ENCODE results near the gene JADE3. TPM values are rescaled to one million over a fixed set of nuclear protein-coding genes. Genes with fewer than 3 reads are reported as not detected.
A peak's percentile ranks its signal among the peaks of the same experiment; 100 is the strongest.
"Not testable (repeated sequence)": the region's sequence is repeated elsewhere in the genome, so short reads cannot be mapped to it uniquely, and the experiment has no call there.

The JADE3 gene
- total and polyA plus RNA-seq, 2 experiments from 2014 or later = 4.5 to 15.3 TPM

DNA sequence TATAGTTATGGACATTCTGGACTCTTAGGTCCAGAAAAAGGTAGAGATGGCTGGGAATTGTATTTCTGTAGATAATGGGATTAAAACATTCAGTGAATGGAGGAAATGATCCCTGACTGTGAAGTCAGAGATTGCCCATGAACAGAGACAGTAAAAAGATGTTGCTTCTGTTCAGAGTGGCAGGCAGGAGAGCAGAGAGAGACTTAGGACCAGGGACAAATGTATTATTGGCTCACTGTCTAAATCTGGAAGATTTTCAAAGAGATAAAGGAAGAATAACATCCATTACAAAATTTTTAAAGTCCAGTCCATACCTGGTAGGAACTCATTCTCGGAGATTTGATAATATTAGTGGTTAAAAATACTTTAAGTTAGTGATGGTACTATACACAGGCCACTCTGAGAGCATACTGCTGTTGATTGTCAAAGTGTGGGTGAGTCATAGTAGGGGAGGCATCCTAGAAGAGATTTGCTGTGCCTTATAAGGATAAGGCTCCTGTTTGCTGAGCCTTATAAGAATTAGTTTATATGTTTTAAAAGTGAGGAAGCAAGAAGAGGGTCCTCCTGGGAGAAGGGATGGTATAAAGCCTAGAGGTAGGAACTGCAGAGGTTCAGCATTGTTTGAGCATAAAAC is 53.0 kb downstream of the JADE3 start:
- peaks cover 61% of the 10 kb centered on the region for H3K4me1 Mint-ChIP-seq
- peaks cover 4% of the 10 kb centered on the region for H3K27me3 Mint-ChIP-seq (ENCODE audit: insufficient read depth, low read depth, poor library complexity)
- no peak overlapping the region for H3K4me3 ChIP-seq
- no peak for DNase-seq (ENCODE audit: low spot score)
- H3K27ac Mint-ChIP-seq = no peak overlapping the region
- peaks cover 21% of the 10 kb centered on the region for H3K4me1 ChIP-seq (ENCODE audit: insufficient read depth)
- no peaks in the 10 kb centered on the region for H3K9me3 Mint-ChIP-seq
- H3K27me3 ChIP-seq (ENCODE audit: insufficient read depth) = no peaks in the 10 kb centered on the region
- TF ChIP-seq STAT1 (IDR thresholded peaks at IDR 0.05; ENCODE audit: unreplicated experiment) (no peak), NANOG (IDR thresholded peaks at IDR 0.05; ENCODE audit: borderline replicate concordance) (no peak), CREB1 (CRISPR knock-in tag; IDR thresholded peaks at IDR 0.05; ENCODE audit: low read depth) (no peak), POLR2AphosphoS5 (IDR thresholded peaks at IDR 0.05; ENCODE audit: low read depth) (no peak), EZH2phosphoT487 (IDR thresholded peaks at IDR 0.05; ENCODE audit: unreplicated experiment) (no peak), ZNF114 (CRISPR knock-in tag; IDR thresholded peaks at IDR 0.05) (no peak), ZNF331 (CRISPR knock-in tag; IDR thresholded peaks at IDR 0.05; ENCODE audit: low read depth) (no peak), ETS1 (IDR thresholded peaks at IDR 0.05) (no peak)
- TF ChIP-seq, protein P1, sequence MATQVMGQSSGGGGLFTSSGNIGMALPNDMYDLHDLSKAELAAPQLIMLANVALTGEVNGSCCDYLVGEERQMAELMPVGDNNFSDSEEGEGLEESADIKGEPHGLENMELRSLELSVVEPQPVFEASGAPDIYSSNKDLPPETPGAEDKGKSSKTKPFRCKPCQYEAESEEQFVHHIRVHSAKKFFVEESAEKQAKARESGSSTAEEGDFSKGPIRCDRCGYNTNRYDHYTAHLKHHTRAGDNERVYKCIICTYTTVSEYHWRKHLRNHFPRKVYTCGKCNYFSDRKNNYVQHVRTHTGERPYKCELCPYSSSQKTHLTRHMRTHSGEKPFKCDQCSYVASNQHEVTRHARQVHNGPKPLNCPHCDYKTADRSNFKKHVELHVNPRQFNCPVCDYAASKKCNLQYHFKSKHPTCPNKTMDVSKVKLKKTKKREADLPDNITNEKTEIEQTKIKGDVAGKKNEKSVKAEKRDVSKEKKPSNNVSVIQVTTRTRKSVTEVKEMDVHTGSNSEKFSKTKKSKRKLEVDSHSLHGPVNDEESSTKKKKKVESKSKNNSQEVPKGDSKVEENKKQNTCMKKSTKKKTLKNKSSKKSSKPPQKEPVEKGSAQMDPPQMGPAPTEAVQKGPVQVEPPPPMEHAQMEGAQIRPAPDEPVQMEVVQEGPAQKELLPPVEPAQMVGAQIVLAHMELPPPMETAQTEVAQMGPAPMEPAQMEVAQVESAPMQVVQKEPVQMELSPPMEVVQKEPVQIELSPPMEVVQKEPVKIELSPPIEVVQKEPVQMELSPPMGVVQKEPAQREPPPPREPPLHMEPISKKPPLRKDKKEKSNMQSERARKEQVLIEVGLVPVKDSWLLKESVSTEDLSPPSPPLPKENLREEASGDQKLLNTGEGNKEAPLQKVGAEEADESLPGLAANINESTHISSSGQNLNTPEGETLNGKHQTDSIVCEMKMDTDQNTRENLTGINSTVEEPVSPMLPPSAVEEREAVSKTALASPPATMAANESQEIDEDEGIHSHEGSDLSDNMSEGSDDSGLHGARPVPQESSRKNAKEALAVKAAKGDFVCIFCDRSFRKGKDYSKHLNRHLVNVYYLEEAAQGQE (IDR thresholded peaks at IDR 0.05; ENCODE audit: unreplicated experiment) = no peak
- H3K36me3 ChIP-seq (ENCODE audit: insufficient read depth) = no peaks in the 10 kb centered on the region
- no peaks in the 10 kb centered on the region for H3F3A ChIP-seq (replicated peaks; ENCODE audit: low read depth)
- peaks cover 66% of the 10 kb centered on the region for H3K79me2 ChIP-seq (replicated peaks; ENCODE audit: insufficient read depth)
- H3K27ac ChIP-seq (ENCODE audit: low read depth) = no peak overlapping the region
- H2AFZ ChIP-seq = no peak overlapping the region
- no peak overlapping the region for H3K4me2 ChIP-seq
- H3K9me2 ChIP-seq (ENCODE audit: insufficient read depth) = no peaks in the 10 kb centered on the region
- no peaks in the 10 kb centered on the region for H3K36me3 Mint-ChIP-seq (ENCODE audit: low read depth)
- no peaks in the 10 kb centered on the region; the same call in 1 of the 2 replicates for H4K20me1 ChIP-seq (replicated peaks; ENCODE audit: insufficient read depth)
- ATAC-seq = no peak
- no peak overlapping the region for H3K4me3 Mint-ChIP-seq

DNA sequence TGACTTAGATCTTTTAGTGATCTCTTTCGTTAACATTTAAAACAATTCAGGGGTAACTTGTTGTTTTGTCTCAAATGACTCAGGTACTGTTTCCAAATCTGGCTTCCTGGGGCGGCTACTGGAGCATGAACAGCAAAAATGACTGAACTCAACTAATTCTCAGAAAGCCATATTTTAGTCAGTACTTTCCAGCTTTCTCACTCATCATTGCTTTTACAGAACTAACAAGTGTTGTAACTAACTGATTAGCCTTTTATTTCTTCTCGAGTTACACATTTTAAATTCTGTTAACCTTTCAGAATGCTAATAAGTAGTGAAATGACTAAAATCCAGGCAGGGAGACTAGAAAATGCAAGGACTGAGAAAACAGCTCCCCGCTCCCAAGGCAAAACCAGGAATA is 55.3 kb downstream of the JADE3 start:
- H3K27me3 Mint-ChIP-seq (ENCODE audit: insufficient read depth, low read depth, poor library complexity) = peaks cover 4% of the 10 kb centered on the region

DNA sequence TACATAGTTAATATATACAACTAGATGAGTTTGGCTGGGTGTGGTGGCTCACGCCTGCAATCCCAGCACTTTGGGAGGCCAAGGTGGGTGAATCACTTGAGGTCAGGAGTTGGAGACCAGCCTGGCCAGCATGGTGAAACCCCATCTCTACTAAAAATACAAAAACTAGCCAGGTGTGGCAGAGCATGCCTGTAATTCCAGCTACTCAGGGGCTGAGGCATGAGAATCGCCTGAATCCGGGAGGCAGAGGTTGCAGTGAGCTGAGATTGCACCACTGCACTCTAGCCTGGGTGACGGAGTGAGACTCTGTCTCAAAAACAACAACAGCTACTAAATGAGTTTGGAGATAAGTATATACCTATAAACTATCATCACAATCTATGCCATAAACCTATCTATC is 64.8 kb downstream of the JADE3 start:
- peak overlapping the region; percentile 45; the same call in 1 of the 2 replicates for H3K27ac ChIP-seq (ENCODE audit: low read depth)
- DNase-seq (ENCODE audit: low spot score) = not testable (repeated sequence)

More for the DNA sequence above, 55.3 kb downstream of the JADE3 start:
- TF ChIP-seq EZH2phosphoT487 (IDR thresholded peaks at IDR 0.05; ENCODE audit: unreplicated experiment) = no peak
- TF ChIP-seq CREB1 (CRISPR knock-in tag; IDR thresholded peaks at IDR 0.05; ENCODE audit: low read depth) = no peak
- Histone ChIP-seq H3K4me3 (no peak overlapping the region), H3K9me2 (ENCODE audit: insufficient read depth) (no peaks in the 10 kb centered on the region), H3K27me3 (ENCODE audit: insufficient read depth) (no peaks in the 10 kb centered on the region), H3K79me2 (replicated peaks; ENCODE audit: insufficient read depth) (peaks cover 57% of the 10 kb centered on the region), H3K4me1 (ENCODE audit: insufficient read depth) (no peaks in the 10 kb centered on the region), H3F3A (replicated peaks; ENCODE audit: low read depth) (no peaks in the 10 kb centered on the region), H4K20me1 (replicated peaks; ENCODE audit: insufficient read depth) (no peaks in the 10 kb centered on the region; the same call in 1 of the 2 replicates), H3K27ac (ENCODE audit: low read depth) (no peak overlapping the region), H2AFZ (no peak overlapping the region), H3K4me2 (peak overlapping the region; percentile 55; the same call in 1 of the 2 replicates), H3K36me3 (ENCODE audit: insufficient read depth) (no peaks in the 10 kb centered on the region)
- Mint-ChIP-seq H3K36me3 (ENCODE audit: low read depth) (no peaks in the 10 kb centered on the region), H3K9me3 (no peaks in the 10 kb centered on the region), H3K4me3 (no peak overlapping the region), H3K27ac (peak overlapping the region; percentile 45; the same call in 1 of the 2 replicates), H3K4me1 (peaks cover 43% of the 10 kb centered on the region)
- DNase-seq (ENCODE audit: low spot score) (no peak), ATAC-seq (no peak)

More for the DNA sequence above, 64.8 kb downstream of the JADE3 start:
- H3K4me1 Mint-ChIP-seq = peaks cover 36% of the 10 kb centered on the region
- not testable (repeated sequence) for H3K4me3 ChIP-seq; H3K9me3 Mint-ChIP-seq; H3K9me2 ChIP-seq (ENCODE audit: insufficient read depth); ATAC-seq; H3K4me2 ChIP-seq; H3K27me3 ChIP-seq (ENCODE audit: insufficient read depth); H3K36me3 ChIP-seq (ENCODE audit: insufficient read depth); H3K27ac Mint-ChIP-seq; H3F3A ChIP-seq (replicated peaks; ENCODE audit: low read depth); H4K20me1 ChIP-seq (replicated peaks; ENCODE audit: insufficient read depth); H3K36me3 Mint-ChIP-seq (ENCODE audit: low read depth); H3K27me3 Mint-ChIP-seq (ENCODE audit: insufficient read depth, low read depth, poor library complexity); H3K4me3 Mint-ChIP-seq; H2AFZ ChIP-seq
- peaks cover 29% of the 10 kb centered on the region for H3K4me1 ChIP-seq (ENCODE audit: insufficient read depth)
- peaks cover 67% of the 10 kb centered on the region for H3K79me2 ChIP-seq (replicated peaks; ENCODE audit: insufficient read depth)

Data from GM23338 (cell line).